Measurements from ENCODE around the gene RNF212. TPM values are rescaled to one million over a fixed set of nuclear protein-coding genes. Genes with fewer than 3 reads are reported as not detected.
A peak's percentile ranks its signal among the peaks of the same experiment; 100 is the strongest.

Gene RNF212
- total RNA-seq, 1 experiment from 2014 or later: not detected

GRCh38 chr4:1024882-1025545 is 88.3 kb downstream of the RNF212 start:
- no TSS peak for BruUV-seq (replicated peaks)
- no peaks in the 10 kb centered on the region for H3K9me2 ChIP-seq (replicated peaks; ENCODE audit: low read length)
- CTCF ChIA-PET: no interaction called here
- POLR2A ChIA-PET (ENCODE audit: unreplicated experiment): no interaction called here
- H3K36me3 ChIP-seq (ENCODE audit: low read depth, low read length): no peaks in the 10 kb centered on the region
- TF ChIP-seq EZH2 (IDR thresholded peaks at IDR 0.05; ENCODE audit: low read length, unreplicated experiment) (no peak), EZH2phosphoT487 (IDR thresholded peaks at IDR 0.05; ENCODE audit: borderline replicate concordance, low read length) (no peak), CTCF (conservative IDR thresholded peaks at IDR 0.05; ENCODE audit: low read depth, low read length) (no peak)
- intact Hi-C loops (cut with micrococcal nuclease): no loop called here
- H3K4me1 ChIP-seq (ENCODE audit: insufficient read depth, low read length): no peaks in the 10 kb centered on the region; the same call in 1 of the 2 replicates
- H3K9ac ChIP-seq (ENCODE audit: low read length): no peak overlapping the region
- H2AFZ ChIP-seq (ENCODE audit: low read length): no peak overlapping the region
- H3K27ac ChIP-seq (ENCODE audit: low read length): no peak overlapping the region
- DNase-seq (no peak), ATAC-seq (no peak)
- no peaks in the 10 kb centered on the region for H3F3A ChIP-seq (ENCODE audit: low read length, unreplicated experiment)
- no peaks in the 10 kb centered on the region for H4K20me1 ChIP-seq (ENCODE audit: low read length)
- H3K4me2 ChIP-seq (ENCODE audit: low read length): no peak overlapping the region
- no peaks in the 10 kb centered on the region for H3K27me3 ChIP-seq (ENCODE audit: low read length)
- no peaks in the 10 kb centered on the region for H3K9me3 ChIP-seq (ENCODE audit: low read length)
- no peaks in the 10 kb centered on the region for H3K79me2 ChIP-seq (ENCODE audit: low read length)
- no peak overlapping the region for H3K4me3 ChIP-seq (ENCODE audit: low read length)

GRCh38 chr4:1023895-1024740 is 89.2 kb downstream of the RNF212 start:
- no peak overlapping the region for H3K27ac ChIP-seq (ENCODE audit: low read length)
- TSS peak; percentile 32 for BruUV-seq (replicated peaks)
- intact Hi-C loops (cut with micrococcal nuclease): no loop called here
- ChIA-PET CTCF (no interaction called here), POLR2A (ENCODE audit: unreplicated experiment) (no interaction called here)
- ATAC-seq: no peak
- TF ChIP-seq EZH2phosphoT487 (IDR thresholded peaks at IDR 0.05; ENCODE audit: borderline replicate concordance, low read length) (no peak), EZH2 (IDR thresholded peaks at IDR 0.05; ENCODE audit: low read length, unreplicated experiment) (no peak), CTCF (conservative IDR thresholded peaks at IDR 0.05; ENCODE audit: low read depth, low read length) (no peak)
- no peaks in the 10 kb centered on the region for H3K36me3 ChIP-seq (ENCODE audit: low read depth, low read length)
- H4K20me1 ChIP-seq (ENCODE audit: low read length): no peaks in the 10 kb centered on the region
- H2AFZ ChIP-seq (ENCODE audit: low read length): no peak overlapping the region
- H3K9me2 ChIP-seq (replicated peaks; ENCODE audit: low read length): no peaks in the 10 kb centered on the region
- H3K4me1 ChIP-seq (ENCODE audit: insufficient read depth, low read length): no peaks in the 10 kb centered on the region
- H3K79me2 ChIP-seq (ENCODE audit: low read length): no peaks in the 10 kb centered on the region
- no peaks in the 10 kb centered on the region for H3K9me3 ChIP-seq (ENCODE audit: low read length)
- H3K9ac ChIP-seq (ENCODE audit: low read length): no peak overlapping the region
- H3K4me2 ChIP-seq (ENCODE audit: low read length): no peak overlapping the region
- H3K4me3 ChIP-seq (ENCODE audit: low read length): no peak overlapping the region
- H3K27me3 ChIP-seq (ENCODE audit: low read length): no peaks in the 10 kb centered on the region
- no peak for DNase-seq
- H3F3A ChIP-seq (ENCODE audit: low read length, unreplicated experiment): no peaks in the 10 kb centered on the region
